ENCODE results near the gene PTBP2.

PTBP2 gene, protein sequence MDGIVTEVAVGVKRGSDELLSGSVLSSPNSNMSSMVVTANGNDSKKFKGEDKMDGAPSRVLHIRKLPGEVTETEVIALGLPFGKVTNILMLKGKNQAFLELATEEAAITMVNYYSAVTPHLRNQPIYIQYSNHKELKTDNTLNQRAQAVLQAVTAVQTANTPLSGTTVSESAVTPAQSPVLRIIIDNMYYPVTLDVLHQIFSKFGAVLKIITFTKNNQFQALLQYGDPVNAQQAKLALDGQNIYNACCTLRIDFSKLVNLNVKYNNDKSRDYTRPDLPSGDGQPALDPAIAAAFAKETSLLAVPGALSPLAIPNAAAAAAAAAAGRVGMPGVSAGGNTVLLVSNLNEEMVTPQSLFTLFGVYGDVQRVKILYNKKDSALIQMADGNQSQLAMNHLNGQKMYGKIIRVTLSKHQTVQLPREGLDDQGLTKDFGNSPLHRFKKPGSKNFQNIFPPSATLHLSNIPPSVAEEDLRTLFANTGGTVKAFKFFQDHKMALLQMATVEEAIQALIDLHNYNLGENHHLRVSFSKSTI

DNA sequence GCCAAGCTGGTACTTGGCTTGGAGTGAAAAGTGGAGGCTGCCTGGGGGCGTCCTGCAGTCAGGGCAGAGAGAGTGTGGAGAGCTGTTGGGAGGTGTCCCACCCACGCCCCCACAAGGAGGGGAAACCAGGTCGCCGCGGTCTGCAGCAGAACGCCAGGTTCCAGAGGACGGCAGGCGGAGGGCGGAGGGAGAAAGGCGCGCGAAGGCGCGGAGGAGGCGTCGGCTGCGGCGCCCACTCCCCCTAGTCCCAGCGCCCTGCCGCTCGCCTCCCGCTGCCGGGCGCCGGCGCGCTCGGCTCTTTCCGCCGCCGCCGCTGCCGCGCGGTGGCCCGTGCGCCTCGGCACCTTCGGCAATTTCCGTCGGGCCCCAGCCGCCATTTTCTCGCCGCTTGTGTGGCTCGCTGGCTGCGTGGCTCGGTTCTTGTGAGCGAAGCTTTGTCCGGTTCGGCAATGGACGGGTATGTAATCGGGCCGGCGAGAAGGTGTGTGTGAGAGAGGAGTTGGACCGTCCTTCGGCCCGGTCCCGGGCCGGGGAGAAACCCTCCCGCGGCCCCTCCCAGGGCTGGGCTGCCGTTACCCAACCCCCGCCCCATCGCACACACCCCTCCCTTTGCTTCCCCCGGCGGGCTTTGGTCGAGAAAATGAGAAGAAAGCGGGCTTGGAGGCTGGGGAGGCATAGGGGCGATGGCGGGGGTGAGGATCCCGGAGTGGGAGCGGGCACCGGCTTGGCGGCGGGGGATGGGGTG, at the start of gene PTBP2:
TSS of gene PTBP2 (plus strand) at position 369 of the 745 bp plus-strand sequence. CDS start at position 450, 81 bp downstream.
- Histone ChIP-seq H3K4me3 (ENCODE audit: low read length) (peak within 1 kb of the TSS; percentile 97), H3K9me3 (ENCODE audit: control insufficient read depth, insufficient read depth, low read length) (no peaks in the 10 kb centered on the region), H3K27ac (ENCODE audit: low read length) (no peak within 1 kb of the TSS), H3K36me3 (ENCODE audit: control insufficient read depth, insufficient read depth, low read length) (peaks cover 3% of the 10 kb centered on the region; the same call in 1 of the 2 replicates), H3K27me3 (ENCODE audit: control insufficient read depth, insufficient read depth, low read length) (no peaks in the 10 kb centered on the region), H3K4me1 (ENCODE audit: control insufficient read depth, insufficient read depth, low read length) (no peaks in the 10 kb centered on the region)
- no CpG with 5 or more reads among the region's 75 CpGs for WGBS (ENCODE audit: insufficient coverage, insufficient read length)
- DNase-seq (ENCODE audit: low read depth, low spot score) = no peak

DNA sequence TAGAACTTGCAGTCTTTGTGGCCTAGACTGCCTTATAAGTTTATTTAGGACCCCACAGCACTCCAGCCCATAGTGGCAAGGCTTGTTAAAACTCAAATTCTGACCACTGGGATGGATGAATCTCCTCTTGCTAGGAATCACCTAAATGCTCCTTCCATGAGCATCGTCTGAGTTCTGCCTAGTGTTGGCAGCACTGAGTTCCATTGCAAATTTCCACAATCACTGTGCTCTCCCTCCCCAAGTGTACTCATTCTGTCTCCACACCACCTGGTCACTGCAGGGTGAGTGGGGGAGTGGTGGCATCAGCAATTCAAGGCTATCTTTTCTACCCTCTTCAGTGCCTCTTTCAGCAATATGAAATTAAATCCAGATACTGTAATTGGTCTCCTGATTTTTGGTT, 46.7 kb upstream of the PTBP2 start:
- WGBS (ENCODE audit: insufficient coverage, insufficient read length) = no CpG with 5 or more reads among the region's 1 CpG
- DNase-seq (ENCODE audit: low read depth, low spot score) = no peak

DNA sequence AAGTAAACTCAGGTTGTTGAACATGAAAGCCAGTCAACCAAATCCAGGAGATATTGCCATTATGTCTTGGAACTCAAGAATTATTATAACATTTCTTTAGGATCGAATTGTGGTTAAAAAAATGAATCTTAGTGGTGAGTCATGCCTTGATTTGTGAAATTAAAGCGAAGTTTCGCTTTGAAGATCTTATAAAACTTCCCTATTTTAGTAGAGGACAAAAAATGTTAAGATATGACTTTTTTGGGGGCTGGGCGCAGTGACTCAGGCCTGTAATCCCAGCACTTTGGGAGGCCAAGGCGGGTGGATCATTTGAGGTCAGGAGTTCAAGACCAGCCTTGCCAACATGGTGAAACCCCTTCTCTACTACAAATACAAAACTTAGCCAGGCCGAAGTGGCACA, 39.5 kb upstream of the PTBP2 start:
- Histone ChIP-seq H3K27ac (ENCODE audit: low read length) (no peak overlapping the region), H3K9me3 (ENCODE audit: control insufficient read depth, insufficient read depth, low read length) (no peaks in the 10 kb centered on the region), H3K36me3 (ENCODE audit: control insufficient read depth, insufficient read depth, low read length) (no peaks in the 10 kb centered on the region), H3K4me3 (ENCODE audit: low read length) (no peak overlapping the region), H3K27me3 (ENCODE audit: control insufficient read depth, insufficient read depth, low read length) (no peaks in the 10 kb centered on the region), H3K4me1 (ENCODE audit: control insufficient read depth, insufficient read depth, low read length) (no peaks in the 10 kb centered on the region; the same call in 1 of the 2 replicates)
- no peak for DNase-seq (ENCODE audit: low read depth, low spot score)
- WGBS (ENCODE audit: insufficient coverage, insufficient read length) = no CpG with 5 or more reads among the region's 6 CpGs

More for the DNA sequence above, 46.7 kb upstream of the PTBP2 start:
- no peaks in the 10 kb centered on the region for H3K9me3 ChIP-seq (ENCODE audit: control insufficient read depth, insufficient read depth, low read length)
- no peaks in the 10 kb centered on the region for H3K4me1 ChIP-seq (ENCODE audit: control insufficient read depth, insufficient read depth, low read length)
- H3K27ac ChIP-seq (ENCODE audit: low read length) = no peak overlapping the region
- H3K36me3 ChIP-seq (ENCODE audit: control insufficient read depth, insufficient read depth, low read length) = no peaks in the 10 kb centered on the region
- H3K27me3 ChIP-seq (ENCODE audit: control insufficient read depth, insufficient read depth, low read length) = no peaks in the 10 kb centered on the region
- H3K4me3 ChIP-seq (ENCODE audit: low read length) = no peak overlapping the region

DNA sequence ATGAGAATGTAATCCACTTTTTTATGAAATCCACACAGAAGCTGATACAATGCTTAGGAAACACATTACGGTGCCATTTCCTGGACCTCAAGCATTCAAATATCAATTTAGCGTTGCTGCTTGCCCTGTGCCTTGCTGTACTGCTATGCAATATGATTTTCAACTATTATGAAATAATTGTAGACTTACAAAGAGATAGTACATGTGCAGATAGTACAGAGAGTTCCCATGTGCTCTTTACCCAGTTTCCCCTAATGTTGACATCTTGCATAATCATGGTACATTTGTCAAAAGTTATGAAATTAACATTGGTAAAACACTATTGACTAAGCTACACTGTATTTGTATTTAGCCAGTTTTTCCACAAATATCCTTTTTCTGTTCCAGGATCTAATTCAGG, 37.7 kb upstream of the PTBP2 start:
- no peak overlapping the region for H3K27ac ChIP-seq (ENCODE audit: low read length)
- no peak overlapping the region for H3K4me3 ChIP-seq (ENCODE audit: low read length)
- DNase-seq (ENCODE audit: low read depth, low spot score) = no peak
- no peaks in the 10 kb centered on the region for H3K36me3 ChIP-seq (ENCODE audit: control insufficient read depth, insufficient read depth, low read length)
- H3K27me3 ChIP-seq (ENCODE audit: control insufficient read depth, insufficient read depth, low read length) = no peaks in the 10 kb centered on the region
- no CpG with 5 or more reads among the region's 2 CpGs for WGBS (ENCODE audit: insufficient coverage, insufficient read length)
- no peaks in the 10 kb centered on the region; the same call in 1 of the 2 replicates for H3K4me1 ChIP-seq (ENCODE audit: control insufficient read depth, insufficient read depth, low read length)
- H3K9me3 ChIP-seq (ENCODE audit: control insufficient read depth, insufficient read depth, low read length) = no peaks in the 10 kb centered on the region

DNA sequence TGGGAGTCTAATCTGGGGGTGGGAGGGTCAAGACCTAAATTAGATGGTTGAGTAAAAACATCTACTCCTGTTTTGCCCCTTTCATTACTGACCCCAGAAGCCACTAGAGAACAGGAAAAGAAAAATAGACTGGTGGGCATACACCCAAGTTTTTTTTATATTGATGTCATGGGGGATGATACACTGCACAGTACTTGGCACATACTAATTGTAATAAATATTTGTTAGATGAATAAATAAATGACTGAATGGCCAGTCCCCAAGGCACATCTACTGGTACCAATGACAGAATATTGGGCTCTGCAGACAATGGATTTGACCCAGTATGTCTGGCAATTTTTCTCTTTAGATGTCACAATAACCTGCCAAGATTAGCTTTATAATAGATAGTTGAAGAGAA, 36.8 kb upstream of the PTBP2 start:
- Histone ChIP-seq H3K4me3 (ENCODE audit: low read length) (no peak overlapping the region), H3K36me3 (ENCODE audit: control insufficient read depth, insufficient read depth, low read length) (no peaks in the 10 kb centered on the region), H3K27ac (ENCODE audit: low read length) (no peak overlapping the region), H3K27me3 (ENCODE audit: control insufficient read depth, insufficient read depth, low read length) (no peaks in the 10 kb centered on the region), H3K4me1 (ENCODE audit: control insufficient read depth, insufficient read depth, low read length) (no peaks in the 10 kb centered on the region; the same call in 1 of the 2 replicates), H3K9me3 (ENCODE audit: control insufficient read depth, insufficient read depth, low read length) (no peaks in the 10 kb centered on the region)
- DNase-seq (ENCODE audit: low read depth, low spot score) = no peak

DNA sequence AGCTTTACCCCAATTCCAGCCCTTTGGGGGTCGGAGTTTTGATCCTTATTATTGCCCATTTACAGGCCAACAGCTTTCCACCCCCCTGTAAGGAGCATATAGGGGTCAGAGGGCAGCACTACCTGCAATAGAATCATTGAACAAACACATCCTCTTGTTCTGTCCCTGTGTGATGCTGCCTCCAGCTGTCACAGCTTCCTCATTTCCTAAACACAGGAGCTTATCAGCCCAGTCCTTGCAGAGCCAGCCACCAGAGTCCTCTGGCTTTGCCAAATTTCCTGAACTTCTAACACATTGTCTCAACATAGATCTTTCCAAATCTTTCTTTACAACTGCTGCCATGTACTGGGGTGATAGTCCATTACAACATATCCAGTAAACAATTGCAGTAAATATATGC, 32.8 kb upstream of the PTBP2 start:
- no peak for DNase-seq (ENCODE audit: low read depth, low spot score)
- WGBS (ENCODE audit: insufficient coverage, insufficient read length) = no CpG with 5 or more reads among the region's 1 CpG
- Histone ChIP-seq H3K9me3 (ENCODE audit: control insufficient read depth, insufficient read depth, low read length) (no peaks in the 10 kb centered on the region), H3K36me3 (ENCODE audit: control insufficient read depth, insufficient read depth, low read length) (no peaks in the 10 kb centered on the region), H3K27me3 (ENCODE audit: control insufficient read depth, insufficient read depth, low read length) (no peaks in the 10 kb centered on the region), H3K4me1 (ENCODE audit: control insufficient read depth, insufficient read depth, low read length) (no peaks in the 10 kb centered on the region), H3K27ac (ENCODE audit: low read length) (no peak overlapping the region), H3K4me3 (ENCODE audit: low read length) (no peak overlapping the region)

DNA sequence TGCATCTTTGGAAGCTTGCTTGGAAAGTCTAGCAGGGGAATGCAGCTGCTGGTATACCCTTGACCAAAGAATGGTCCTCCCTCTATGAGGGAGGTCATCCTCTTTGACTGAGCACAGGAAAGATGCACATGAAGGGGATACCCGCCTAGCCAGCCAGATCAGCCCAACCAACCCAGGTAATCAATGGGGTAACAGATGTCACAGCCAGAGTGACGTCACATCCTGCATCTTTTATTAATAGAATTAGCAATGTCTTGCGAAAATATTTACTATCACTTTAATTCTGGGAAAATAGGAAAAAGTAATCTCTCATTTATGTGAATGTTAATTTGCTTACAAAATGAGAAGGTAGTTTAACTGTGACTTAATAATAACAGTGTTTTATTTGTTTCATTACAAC, 25.6 kb upstream of the PTBP2 start:
- Histone ChIP-seq H3K27ac (ENCODE audit: low read length) (no peak overlapping the region), H3K9me3 (ENCODE audit: control insufficient read depth, insufficient read depth, low read length) (no peaks in the 10 kb centered on the region), H3K27me3 (ENCODE audit: control insufficient read depth, insufficient read depth, low read length) (no peaks in the 10 kb centered on the region), H3K4me3 (ENCODE audit: low read length) (no peak overlapping the region), H3K4me1 (ENCODE audit: control insufficient read depth, insufficient read depth, low read length) (no peaks in the 10 kb centered on the region), H3K36me3 (ENCODE audit: control insufficient read depth, insufficient read depth, low read length) (no peaks in the 10 kb centered on the region)
- DNase-seq (ENCODE audit: low read depth, low spot score) = no peak
- no CpG with 5 or more reads among the region's 3 CpGs for WGBS (ENCODE audit: insufficient coverage, insufficient read length)

DNA sequence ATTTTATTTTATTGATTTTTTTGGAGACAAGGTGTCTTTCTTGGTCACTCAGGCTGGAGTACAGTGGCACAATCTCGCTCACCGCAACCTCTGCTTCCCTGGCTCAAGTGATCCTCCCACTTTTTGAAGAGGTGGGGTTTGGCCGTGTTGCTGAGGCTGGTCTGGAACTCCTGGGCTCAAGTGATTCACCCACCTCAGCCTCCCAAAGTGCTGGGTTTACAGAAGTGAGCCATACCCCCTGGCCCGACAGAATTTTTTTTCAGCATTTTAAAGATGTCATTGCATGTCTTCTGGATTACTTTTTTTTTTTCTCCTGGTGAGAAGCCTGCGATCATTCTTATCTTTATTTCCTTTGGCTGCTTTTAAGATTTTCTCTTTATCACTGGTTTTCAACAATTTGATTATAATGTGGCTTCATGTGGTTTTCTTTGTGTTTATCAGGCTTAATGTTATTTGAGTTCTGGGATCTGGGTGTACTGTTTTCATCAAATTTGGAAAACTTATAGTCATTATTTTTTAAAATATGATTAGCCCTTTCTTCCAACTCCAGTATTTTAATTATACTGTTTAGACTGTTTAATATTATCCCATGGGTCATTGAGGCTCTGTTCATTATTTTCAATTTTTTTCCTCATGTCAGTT, 23.1 kb upstream of the PTBP2 start:
- Histone ChIP-seq H3K36me3 (ENCODE audit: control insufficient read depth, insufficient read depth, low read length) (no peaks in the 10 kb centered on the region), H3K27ac (ENCODE audit: low read length) (no peak overlapping the region), H3K9me3 (ENCODE audit: control insufficient read depth, insufficient read depth, low read length) (no peaks in the 10 kb centered on the region), H3K27me3 (ENCODE audit: control insufficient read depth, insufficient read depth, low read length) (no peaks in the 10 kb centered on the region), H3K4me1 (ENCODE audit: control insufficient read depth, insufficient read depth, low read length) (no peaks in the 10 kb centered on the region), H3K4me3 (ENCODE audit: low read length) (no peak overlapping the region)
- no CpG with 5 or more reads among the region's 5 CpGs for WGBS (ENCODE audit: insufficient coverage, insufficient read length)
- DNase-seq (ENCODE audit: low read depth, low spot score) = no peak

DNA sequence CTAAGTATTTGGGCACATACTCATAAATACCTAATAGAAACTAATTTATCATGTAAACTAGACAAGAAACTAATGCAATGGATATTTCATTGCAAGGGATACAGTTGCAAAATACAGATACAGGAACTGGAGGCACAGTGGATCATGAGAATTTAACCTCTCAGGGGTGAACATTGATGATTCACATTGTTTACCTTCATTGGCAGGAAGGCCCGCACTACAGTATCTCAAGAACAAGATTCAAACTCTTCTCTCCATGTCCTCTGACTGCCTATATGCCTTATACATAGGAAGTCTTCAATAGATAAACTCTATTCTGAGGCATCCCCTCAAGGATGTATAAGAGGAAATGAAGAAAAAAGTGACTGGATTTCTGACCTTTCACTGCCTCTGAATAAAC, 18.4 kb upstream of the PTBP2 start:
- H3K9me3 ChIP-seq (ENCODE audit: control insufficient read depth, insufficient read depth, low read length) = no peaks in the 10 kb centered on the region
- no peak overlapping the region for H3K4me3 ChIP-seq (ENCODE audit: low read length)
- no peaks in the 10 kb centered on the region for H3K4me1 ChIP-seq (ENCODE audit: control insufficient read depth, insufficient read depth, low read length)
- no peaks in the 10 kb centered on the region for H3K27me3 ChIP-seq (ENCODE audit: control insufficient read depth, insufficient read depth, low read length)
- H3K27ac ChIP-seq (ENCODE audit: low read length) = no peak overlapping the region
- no CpG with 5 or more reads among the region's 1 CpG for WGBS (ENCODE audit: insufficient coverage, insufficient read length)
- H3K36me3 ChIP-seq (ENCODE audit: control insufficient read depth, insufficient read depth, low read length) = no peaks in the 10 kb centered on the region
- DNase-seq (ENCODE audit: low read depth, low spot score) = no peak

DNA sequence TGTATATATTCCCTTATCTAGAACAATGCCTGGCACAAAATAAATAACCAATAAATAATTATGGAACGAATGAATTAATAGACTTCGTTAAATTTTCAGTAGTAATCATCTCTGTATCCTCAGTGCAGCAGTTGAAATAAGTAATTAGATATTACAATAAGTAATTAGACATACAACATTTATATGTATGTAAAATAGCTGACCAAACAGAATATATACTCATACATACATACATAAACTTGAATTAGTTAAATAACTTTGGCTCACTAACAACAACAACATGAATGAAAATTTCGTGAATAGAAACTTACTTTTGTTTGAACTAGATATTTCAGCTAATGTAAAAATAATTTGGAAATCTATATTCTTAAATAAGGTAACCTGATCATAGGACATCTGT, 14.6 kb upstream of the PTBP2 start:
- Histone ChIP-seq H3K9me3 (ENCODE audit: control insufficient read depth, insufficient read depth, low read length) (no peaks in the 10 kb centered on the region), H3K27me3 (ENCODE audit: control insufficient read depth, insufficient read depth, low read length) (no peaks in the 10 kb centered on the region), H3K4me3 (ENCODE audit: low read length) (no peak overlapping the region), H3K27ac (ENCODE audit: low read length) (no peak overlapping the region), H3K4me1 (ENCODE audit: control insufficient read depth, insufficient read depth, low read length) (no peaks in the 10 kb centered on the region), H3K36me3 (ENCODE audit: control insufficient read depth, insufficient read depth, low read length) (no peaks in the 10 kb centered on the region)
- no CpG with 5 or more reads among the region's 3 CpGs for WGBS (ENCODE audit: insufficient coverage, insufficient read length)
- DNase-seq (ENCODE audit: low read depth, low spot score) = no peak
